Smooth muscle cell (in vitro differentiated cells): ENCODE measurements around the gene ASIC5. TPM values are rescaled to one million over a fixed set of nuclear protein-coding genes. Genes with fewer than 3 reads are reported as not detected.
A peak's percentile ranks its signal among the peaks of the same experiment; 100 is the strongest.

ENCODE experiments used
- DNase-seq: peaks from one replicate; lab custom pipeline; 2025; ENCODE audit not compliant: unreplicated experiment; lab: John Stamatoyannopoulos, UW
- H2AFZ ChIP-seq: fragments of 200-600 bp; sonication (generic); 2 replicates; pipeline ENCODE4 v1.6.0; 2016; ENCODE audit warnings: antibody characterized with exemption, low read depth, mild to moderate bottlenecking
- H3F3A ChIP-seq: fragments of 200-600 bp; sonication (generic); 2 replicates; pipeline ENCODE4 v1.6.0; 2017; ENCODE audit warnings: antibody characterized with exemption, low read depth
- H3K27ac ChIP-seq: fragments of 200-600 bp; sonication (generic); 2 replicates; pipeline ENCODE4 v1.5.1; 2016; ENCODE audit warnings: low read depth, mild to moderate bottlenecking
- H3K27me3 ChIP-seq: fragments of 200-600 bp; sonication (generic); 2 replicates; pipeline ENCODE4 v1.6.1; 2016; ENCODE audit warnings: low read depth, mild to moderate bottlenecking
- H3K36me3 ChIP-seq: fragments of 200-600 bp; sonication (generic); 2 replicates; pipeline ENCODE4 v1.5.1; 2016; ENCODE audit warnings: low read depth
- H3K4me1 ChIP-seq: fragments of 200-600 bp; sonication (generic); 2 replicates; pipeline ENCODE4 v1.5.1; 2016; ENCODE audit warnings: low read depth
- H3K4me2 ChIP-seq: fragments of 200-600 bp; sonication (generic); 2 replicates; pipeline ENCODE4 v1.6.0; 2016; ENCODE audit warnings: mild to moderate bottlenecking
- H3K4me3 ChIP-seq: fragments of 200-600 bp; sonication (generic); 2 replicates; pipeline ENCODE4 v1.5.1; 2016; ENCODE audit warnings: mild to moderate bottlenecking
- H3K79me2 ChIP-seq: fragments of 200-600 bp; sonication (generic); 2 replicates; pipeline ENCODE4 v1.6.0; 2016; ENCODE audit warnings: low read depth, mild to moderate bottlenecking
- H3K9ac ChIP-seq: fragments of 200-600 bp; sonication (generic); 2 replicates; pipeline ENCODE4 v1.6.0; 2016; ENCODE audit warnings: low read depth
- H3K9me3 ChIP-seq: fragments of 200-600 bp; sonication (generic); replicated peaks from 2 replicates; pipeline ENCODE4 v1.5.1; 2016; ENCODE audit warnings: low read depth
- H4K20me1 ChIP-seq: fragments of 200-600 bp; sonication (generic); 2 replicates; pipeline ENCODE4 v1.6.0; 2016; ENCODE audit warnings: low read depth
- WGBS: methylation state at CpG from one replicate; pipeline ENCODE4 v1.1.7; 2016; ENCODE audit warnings: low lambda C conversion rate; 5-methylcytosine and 5-hydroxymethylcytosine counted together
- polyA plus RNA-seq: library from polyadenylated mRNA; unstranded; fragments of >200 nt; fragmentation: Nextera tagmentation; extraction: Ambion mirVana; gene quantifications from 2 replicates; pipeline ENCODE4 v1.2.1, GENCODE V29; 2016
- total RNA-seq: library from RNA; depleted of rRNA; stranded (reverse); fragments of >200 nt; gene quantifications from 2 replicates; pipeline ENCODE4 v1.2.3, GENCODE V29; 2014
- TF ChIP-seq, protein P1 (sequence below): fragments of 200-600 bp; sonication (generic); IDR thresholded peaks from 2 replicates; pipeline ENCODE4 v1.5.1; 2017; ENCODE audit warnings: borderline replicate concordance, mild to moderate bottlenecking, antibody characterized with exemption; ENCODE audit not compliant: insufficient read depth, poor library complexity, severe bottlenecking

The ASIC5 gene
- total and polyA plus RNA-seq, 2 experiments from 2014 or later: not detected

GRCh38 chr4:155854582-155855226, 11.4 kb downstream of the ASIC5 start:
- WGBS: 42% methylated on average over 6 of the region's 6 CpGs
- Histone ChIP-seq H4K20me1 (no peaks in the 10 kb centered on the region), H3K4me2 (peak overlapping the region; percentile 81), H3K9me3 (no peaks in the 10 kb centered on the region), H3K4me3 (peak overlapping the region; percentile 27), H3F3A (peaks cover 5% of the 10 kb centered on the region), H3K27ac (peak overlapping the region; percentile 69), H2AFZ (peak overlapping the region; percentile 87), H3K27me3 (no peaks in the 10 kb centered on the region), H3K9ac (peak overlapping the region; percentile 34), H3K4me1 (peaks cover 27% of the 10 kb centered on the region), H3K36me3 (no peaks in the 10 kb centered on the region), H3K79me2 (no peaks in the 10 kb centered on the region)
- no peak for DNase-seq
- TF ChIP-seq, protein P1, sequence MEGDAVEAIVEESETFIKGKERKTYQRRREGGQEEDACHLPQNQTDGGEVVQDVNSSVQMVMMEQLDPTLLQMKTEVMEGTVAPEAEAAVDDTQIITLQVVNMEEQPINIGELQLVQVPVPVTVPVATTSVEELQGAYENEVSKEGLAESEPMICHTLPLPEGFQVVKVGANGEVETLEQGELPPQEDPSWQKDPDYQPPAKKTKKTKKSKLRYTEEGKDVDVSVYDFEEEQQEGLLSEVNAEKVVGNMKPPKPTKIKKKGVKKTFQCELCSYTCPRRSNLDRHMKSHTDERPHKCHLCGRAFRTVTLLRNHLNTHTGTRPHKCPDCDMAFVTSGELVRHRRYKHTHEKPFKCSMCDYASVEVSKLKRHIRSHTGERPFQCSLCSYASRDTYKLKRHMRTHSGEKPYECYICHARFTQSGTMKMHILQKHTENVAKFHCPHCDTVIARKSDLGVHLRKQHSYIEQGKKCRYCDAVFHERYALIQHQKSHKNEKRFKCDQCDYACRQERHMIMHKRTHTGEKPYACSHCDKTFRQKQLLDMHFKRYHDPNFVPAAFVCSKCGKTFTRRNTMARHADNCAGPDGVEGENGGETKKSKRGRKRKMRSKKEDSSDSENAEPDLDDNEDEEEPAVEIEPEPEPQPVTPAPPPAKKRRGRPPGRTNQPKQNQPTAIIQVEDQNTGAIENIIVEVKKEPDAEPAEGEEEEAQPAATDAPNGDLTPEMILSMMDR: no peak

DNA sequence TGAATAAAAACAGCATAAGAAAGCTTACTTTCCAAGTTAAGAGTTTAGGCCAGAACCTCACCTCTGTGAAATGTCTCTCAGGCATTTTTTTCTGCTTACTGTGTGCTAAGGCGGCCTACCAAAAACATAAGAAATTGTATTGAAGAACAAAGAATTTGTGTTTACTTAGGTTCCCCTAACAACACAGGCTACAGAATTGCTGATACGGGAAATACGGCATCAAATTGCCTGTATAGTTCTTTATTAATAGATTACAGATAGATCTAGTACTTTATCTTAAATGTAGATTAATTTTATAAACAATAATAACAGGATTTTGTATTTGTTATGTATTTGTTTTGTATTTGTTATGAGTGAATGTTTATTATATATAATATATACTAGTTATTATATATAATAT, 12.9 kb downstream of the ASIC5 start:
- Histone ChIP-seq H3K9ac (no peak overlapping the region), H3K27me3 (no peaks in the 10 kb centered on the region), H3K36me3 (no peaks in the 10 kb centered on the region), H3K9me3 (no peaks in the 10 kb centered on the region), H2AFZ (no peak overlapping the region), H3K27ac (no peak overlapping the region), H4K20me1 (no peaks in the 10 kb centered on the region), H3K79me2 (no peaks in the 10 kb centered on the region), H3K4me2 (no peak overlapping the region), H3F3A (peaks cover 5% of the 10 kb centered on the region), H3K4me1 (peaks cover 27% of the 10 kb centered on the region), H3K4me3 (no peak overlapping the region)
- whole genome bisulfite sequencing: 97% methylated on average over 3 of the region's 3 CpGs
- no peak for DNase-seq
- TF ChIP-seq, protein P1: no peak

DNA sequence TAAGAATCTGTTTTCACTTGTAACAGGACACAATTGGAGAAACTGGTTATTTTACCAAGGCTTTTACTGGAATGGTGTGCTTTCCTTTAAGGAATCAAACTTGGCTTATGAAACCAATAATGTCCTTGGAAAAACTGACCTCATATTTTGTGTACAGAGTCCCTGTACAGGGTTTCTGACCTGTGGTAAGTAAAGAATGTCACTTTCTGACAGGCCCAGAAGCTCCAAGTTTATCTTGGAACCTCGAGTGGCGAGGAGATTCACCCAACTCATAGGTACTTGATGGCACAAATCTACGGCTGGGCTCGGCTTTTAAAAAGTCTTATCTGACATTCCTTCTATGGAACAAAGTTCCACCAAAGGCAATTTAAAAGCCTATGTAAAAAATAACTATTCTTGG, 17.0 kb downstream of the ASIC5 start:
- no peak overlapping the region for H3K27ac ChIP-seq
- H3K4me2 ChIP-seq: no peak overlapping the region
- no peak overlapping the region for H2AFZ ChIP-seq
- no peak for DNase-seq
- no peaks in the 10 kb centered on the region for H3K9me3 ChIP-seq
- peaks cover 3% of the 10 kb centered on the region for H3K36me3 ChIP-seq
- 91% methylated on average over 4 of the region's 4 CpGs for WGBS
- TF ChIP-seq, protein P1: no peak
- no peak overlapping the region for H3K4me3 ChIP-seq
- H3K9ac ChIP-seq: no peak overlapping the region
- H4K20me1 ChIP-seq: no peaks in the 10 kb centered on the region
- H3K79me2 ChIP-seq: no peaks in the 10 kb centered on the region
- peaks cover 6% of the 10 kb centered on the region for H3K4me1 ChIP-seq
- no peaks in the 10 kb centered on the region for H3K27me3 ChIP-seq
- H3F3A ChIP-seq: no peaks in the 10 kb centered on the region

- TF ChIP-seq, protein P1: no peak
- no peaks in the 10 kb centered on the region for H4K20me1 ChIP-seq
- DNase-seq: no peak
- H3K4me2 ChIP-seq: no peak overlapping the region
- H2AFZ ChIP-seq: no peak overlapping the region
- H3K4me3 ChIP-seq: no peak overlapping the region
- H3K27me3 ChIP-seq: no peaks in the 10 kb centered on the region
- H3K9ac ChIP-seq: no peak overlapping the region
- no peaks in the 10 kb centered on the region for H3K9me3 ChIP-seq
- peaks cover 3% of the 10 kb centered on the region for H3K36me3 ChIP-seq
- no peaks in the 10 kb centered on the region for H3F3A ChIP-seq
- no peaks in the 10 kb centered on the region for H3K79me2 ChIP-seq
- H3K27ac ChIP-seq: no peak overlapping the region
- no peaks in the 10 kb centered on the region for H3K4me1 ChIP-seq
These were observed 19.1 kb downstream of the ASIC5 start for GRCh38 chr4:155846929-155847328.
